Endothelial cell of umbilical vein (primary cell): ENCODE measurements around the gene HBP1. TPM values are rescaled to one million over a fixed set of nuclear protein-coding genes. Genes with fewer than 3 reads are reported as not detected.

ENCODE experiments used
- BruUV-seq: library from RNA; stranded (reverse); fragments of 400-500 nt; replicated peaks from 2 replicates; lab custom pipeline; 2021; lab: Mats Ljungman, UMichigan
- CTCF ChIA-PET: fragments of 300-600, 350-600 bp; sonication (Branson Sonifier 250); formaldehyde crosslinking; loops from one replicate; lab custom pipeline; 2021; ENCODE audit warnings: antibody characterized with exemption, inconsistent platforms; lab: Charles Lee
- POLR2A ChIA-PET: fragments of 300-600, 350-600 bp; sonication (Branson Sonifier 250); formaldehyde crosslinking; loops from one replicate; lab custom pipeline; 2021; ENCODE audit warnings: antibody characterized with exemption, inconsistent platforms; lab: Charles Lee
- DNase-seq: peaks from one replicate; pipeline ENCODE4 v3.0.0-alpha.2; 2011; ENCODE audit warnings: low read depth, low spot score
- FAIRE-seq: peaks from 2 replicates; lab custom pipeline; 2011; peaks lifted over from hg19 to GRCh38; lab: Jason Lieb, UNC
- H2AFZ ChIP-seq: 2 replicates; pipeline ENCODE4 v1.6.0; 2012; ENCODE audit warnings: low read depth, low read length, control low read depth, inconsistent platforms
- H3K27ac ChIP-seq: 2 replicates; pipeline ENCODE4 v1.5.1; 2011; ENCODE audit warnings: low read depth, mild to moderate bottlenecking, control low read depth, low read length, moderate library complexity; ENCODE audit not compliant: insufficient read depth
- H3K27me3 ChIP-seq, 2 experiments: 2 replicates each; pipeline versions ENCODE4 v1.6.0 to v1.6.1; 2011; ENCODE audit warnings: low read length in 2 of 2, mixed read lengths in 1 of 2; ENCODE audit not compliant: control insufficient read depth in 2 of 2, insufficient read depth in 2 of 2
- H3K36me3 ChIP-seq, 2 experiments: 2 replicates in 1 of 2; 3 replicates in 1 of 2; pipeline ENCODE4 v1.5.1; 2011; ENCODE audit warnings: low read length in 2 of 2, mild to moderate bottlenecking in 1 of 2, moderate library complexity in 1 of 2; ENCODE audit not compliant: control insufficient read depth in 2 of 2, insufficient read depth in 2 of 2; ENCODE audit errors: extremely low read depth in 1 of 2
- H3K4me1 ChIP-seq: 3 replicates; pipeline ENCODE4 v1.5.1; 2011; ENCODE audit warnings: mild to moderate bottlenecking, low read length; ENCODE audit not compliant: control insufficient read depth, insufficient read depth; ENCODE audit errors: extremely low read depth
- H3K4me2 ChIP-seq: 2 replicates; pipeline ENCODE4 v1.6.1; 2011; ENCODE audit warnings: low read length, control low read depth, mixed read lengths; ENCODE audit not compliant: insufficient read depth
- H3K4me3 ChIP-seq, 3 experiments: fragments of 200-600 bp in 1 of 3; sonication (generic), shearing (Covaris generic) in 1 of 3; replicated peaks in 1 of 3; 2 replicates each; pipeline ENCODE4 v1.5.1; 2011 to 2016; ENCODE audit warnings: control low read depth in 3 of 3, low read length in 3 of 3, mild to moderate bottlenecking in 2 of 3, inconsistent platforms in 1 of 3, low read depth in 1 of 3, moderate library complexity in 1 of 3; ENCODE audit not compliant: insufficient read depth in 1 of 3
- H3K79me2 ChIP-seq: 2 replicates; pipeline ENCODE4 v1.6.0; 2012; ENCODE audit warnings: low read length, inconsistent platforms; ENCODE audit not compliant: control insufficient read depth, insufficient read depth
- H3K9ac ChIP-seq: replicated peaks from 2 replicates; pipeline ENCODE3; 2011; ENCODE audit warnings: low read length, control low read depth; ENCODE audit not compliant: insufficient read depth; ENCODE audit errors: extremely low read depth
- H3K9me1 ChIP-seq: replicated peaks from 3 replicates; pipeline ENCODE4 v1.6.0; 2011; ENCODE audit warnings: mild to moderate bottlenecking, low read length; ENCODE audit not compliant: control insufficient read depth, insufficient read depth; ENCODE audit errors: extremely low read depth
- H3K9me3 ChIP-seq: replicated peaks from 2 replicates; pipeline ENCODE4 v1.5.1; 2012; ENCODE audit warnings: low read length, inconsistent platforms; ENCODE audit not compliant: control insufficient read depth, insufficient read depth
- H4K20me1 ChIP-seq: replicated peaks from 2 replicates; pipeline ENCODE3; 2011; ENCODE audit warnings: mild to moderate bottlenecking, low read length; ENCODE audit not compliant: control insufficient read depth, insufficient read depth; ENCODE audit errors: extremely low read depth
- FOS ChIP-seq: IDR thresholded peaks from 2 replicates; pipeline ENCODE4 v1.6.1; 2011; ENCODE audit warnings: mild to moderate bottlenecking, low read length, moderate library complexity, borderline replicate concordance; ENCODE audit not compliant: insufficient read depth
- GATA2 ChIP-seq: IDR thresholded peaks from 2 replicates; pipeline ENCODE4 v1.7.0; 2011; ENCODE audit warnings: low read depth, mild to moderate bottlenecking, moderate library complexity, mixed read lengths, low read length; ENCODE audit not compliant: insufficient read length, insufficient read depth
- MYC ChIP-seq: IDR thresholded peaks from one replicate; pipeline ENCODE4 v1.6.1; 2011; ENCODE audit warnings: mild to moderate bottlenecking, low read depth, low read length
- POLR2AphosphoS5 ChIP-seq: IDR thresholded peaks from 2 replicates; pipeline ENCODE4 v1.6.1; 2012; ENCODE audit warnings: low read depth, mild to moderate bottlenecking, control low read depth, low read length, moderate library complexity; ENCODE audit not compliant: insufficient read depth
- dilution Hi-C: fragments of 300-500 bp; cut with MboI; formaldehyde crosslinking; loops from one replicate; pipeline ENCODE4 v1.15.0; 2019; ENCODE audit warnings: low sequenced_read_pairs; ENCODE audit not compliant: extremely low pct_ligation_motif_present
- intact Hi-C: fragments of 100-400 bp; cut with micrococcal nuclease; formaldehyde crosslinking; loops from one replicate; pipeline ENCODE4 v1.10.0; 2022
- polyA plus RNA-seq, 4 experiments: library from polyadenylated mRNA; depleted of rRNA in 3 of 4; stranded (reverse) in 3 of 4; unstranded in 1 of 4; fragments of >200 nt; gene quantifications; 2 replicates each; pipeline versions ENCODE4 v1.2.1 to v1.2.3, GENCODE V29; 2011 to 2012; ENCODE audit warnings: missing spikeins in 1 of 4
- total RNA-seq: library from RNA; stranded (reverse); gene quantifications from 2 replicates; pipeline ENCODE4 v1.2.3, GENCODE V29; 2021

Gene HBP1
- total and polyA plus RNA-seq, 2 donors (not counting 3 experiments of a cell fraction or from before 2014, with no cell fraction given) = 49.6 to 63.4 TPM

- H3K9me3 ChIP-seq = no peaks in the 10 kb centered on the region
- no peaks in the 10 kb centered on the region for H3K9me1 ChIP-seq
- FAIRE-seq (no peak), DNase-seq (no peak)
- H3K27me3 ChIP-seq = no peaks in the 10 kb centered on the region
- no peak overlapping the region for H3K9ac ChIP-seq
- TF ChIP-seq GATA2 (no peak), POLR2AphosphoS5 (no peak), MYC (no peak)
- BruUV-seq = no TSS peak
- no peaks in the 10 kb centered on the region for H3K4me1 ChIP-seq
- no peak overlapping the region for H3K4me3 ChIP-seq
- H2AFZ ChIP-seq = no peak overlapping the region
- dilution Hi-C loops (no loop called here), intact Hi-C loops (no loop called here)
- H3K27ac ChIP-seq = no peak overlapping the region
- no peaks in the 10 kb centered on the region for H4K20me1 ChIP-seq
- no peak overlapping the region for H3K4me2 ChIP-seq
- no peaks in the 10 kb centered on the region for H3K79me2 ChIP-seq
- POLR2A ChIA-PET = no interaction called here
- no peaks in the 10 kb centered on the region for H3K36me3 ChIP-seq
- CTCF ChIA-PET = interaction anchor here (0.8 kb wide), 1 partner anchor 479 kb away, joined by 3 read pairs; no protein-coding TSS in a partner anchor
These were observed 79.9 kb downstream of the HBP1 start for GRCh38 chr7:107248551-107249316.

GRCh38 chr7:107251963-107252362, 83.2 kb downstream of the HBP1 start:
- BruUV-seq = no TSS peak
- FAIRE-seq = no peak
- no peak overlapping the region for H2AFZ ChIP-seq
- intact Hi-C loops (loop anchor here (1.0 kb wide), 1 partner anchor 16 kb away; no protein-coding TSS in a partner anchor), dilution Hi-C loops (no loop called here)
- H3K9me1 ChIP-seq = no peaks in the 10 kb centered on the region
- ChIA-PET POLR2A (no interaction called here), CTCF (interaction anchor here (1.1 to 1.3 kb wide), 2 partner anchors 11 to 141 kb away, joined by 3 read pairs; no protein-coding TSS in a partner anchor)
- TF ChIP-seq FOS (no peak), MYC (no peak), GATA2 (no peak), POLR2AphosphoS5 (no peak)
- no peak overlapping the region for H3K27ac ChIP-seq
- no peaks in the 10 kb centered on the region for H3K4me1 ChIP-seq
- no peaks in the 10 kb centered on the region for H4K20me1 ChIP-seq
- no peaks in the 10 kb centered on the region for H3K36me3 ChIP-seq
- no peak overlapping the region for H3K4me2 ChIP-seq
- no peak overlapping the region for H3K4me3 ChIP-seq
- no peaks in the 10 kb centered on the region for H3K9me3 ChIP-seq
- no peak overlapping the region for H3K9ac ChIP-seq
- no peaks in the 10 kb centered on the region for H3K79me2 ChIP-seq
- no peaks in the 10 kb centered on the region for H3K27me3 ChIP-seq
- DNase-seq = no peak

Other genes starting within 250 kb of the HBP1 start
- 37.6 and 39.8 TPM in 2 replicates for gene PRKAR2B, start 124.3 kb upstream of the HBP1 start, total RNA-seq
- gene PRKAR2B, start 124.3 kb upstream of the HBP1 start, polyA plus RNA-seq = 6.8 and 10.7 TPM in 2 replicates